ENCODE measurements around the gene ASTN1.
A peak's percentile ranks its signal among the peaks of the same experiment; 100 is the strongest.

The ASTN1 gene

GRCh38 chr1:176884911-176885310, 279.6 kb downstream of the ASTN1 start:
- Histone ChIP-seq H3K27ac (replicated peaks) (no peak overlapping the region), H3K27me3 (ENCODE audit: insufficient read depth, poor library complexity, severe bottlenecking) (no peaks in the 10 kb centered on the region), H3K4me3 (replicated peaks; ENCODE audit: insufficient read depth, low read length) (no peak overlapping the region)
- TF ChIP-seq REST (IDR thresholded peaks at IDR 0.05; ENCODE audit: insufficient replicate concordance, low read depth) (no peak), SPI1 (IDR thresholded peaks at IDR 0.05; ENCODE audit: borderline replicate concordance, low read depth) (no peak), CTCF (IDR thresholded peaks at IDR 0.05; ENCODE audit: insufficient read depth, low read length) (no peak), POLR2AphosphoS5 (IDR thresholded peaks at IDR 0.05; ENCODE audit: low read depth) (no peak), GABPA (IDR thresholded peaks at IDR 0.05; ENCODE audit: low read depth) (no peak)
- DNase-seq (ENCODE audit: low read depth in 1 of 2, low spot score in 1 of 2) = no peak

GRCh38 chr1:176884286-176884685, 280.2 kb downstream of the ASTN1 start:
- TF ChIP-seq GABPA (IDR thresholded peaks at IDR 0.05; ENCODE audit: low read depth) = no peak
- TF ChIP-seq SPI1 (IDR thresholded peaks at IDR 0.05; ENCODE audit: borderline replicate concordance, low read depth) = no peak
- TF ChIP-seq CTCF (IDR thresholded peaks at IDR 0.05; ENCODE audit: insufficient read depth, low read length) = no peak
- no peak for TF ChIP-seq POLR2AphosphoS5 (IDR thresholded peaks at IDR 0.05; ENCODE audit: low read depth)
- no peak for TF ChIP-seq REST (IDR thresholded peaks at IDR 0.05; ENCODE audit: insufficient replicate concordance, low read depth)
- DNase-seq (ENCODE audit: low read depth in 1 of 2, low spot score in 1 of 2) = no peak
- no peaks in the 10 kb centered on the region for H3K27me3 ChIP-seq (ENCODE audit: insufficient read depth, poor library complexity, severe bottlenecking)
- no peak overlapping the region for H3K27ac ChIP-seq (replicated peaks)
- H3K4me3 ChIP-seq (replicated peaks; ENCODE audit: insufficient read depth, low read length) = no peak overlapping the region

- TF ChIP-seq REST (IDR thresholded peaks at IDR 0.05; ENCODE audit: insufficient replicate concordance, low read depth) (no peak), CTCF (IDR thresholded peaks at IDR 0.05; ENCODE audit: insufficient read depth, low read length) (peak; percentile 56), POLR2AphosphoS5 (IDR thresholded peaks at IDR 0.05; ENCODE audit: low read depth) (no peak)
- no peaks in the 10 kb centered on the region for H3K27me3 ChIP-seq (ENCODE audit: insufficient read depth, poor library complexity, severe bottlenecking)
- no peak overlapping the region for H3K27ac ChIP-seq (replicated peaks)
- peak; percentile 39 to 42 for DNase-seq (ENCODE audit: low read depth in 1 of 2, low spot score in 1 of 2)
- H3K4me3 ChIP-seq (replicated peaks; ENCODE audit: insufficient read depth, low read length) = no peak overlapping the region
Observed at GRCh38 chr1:176880955-176881595, 283.4 kb downstream of the ASTN1 start.

Measured in HL-60 (cell line).